ENCODE results near the gene ABCA7.

ABCA7 gene, protein sequence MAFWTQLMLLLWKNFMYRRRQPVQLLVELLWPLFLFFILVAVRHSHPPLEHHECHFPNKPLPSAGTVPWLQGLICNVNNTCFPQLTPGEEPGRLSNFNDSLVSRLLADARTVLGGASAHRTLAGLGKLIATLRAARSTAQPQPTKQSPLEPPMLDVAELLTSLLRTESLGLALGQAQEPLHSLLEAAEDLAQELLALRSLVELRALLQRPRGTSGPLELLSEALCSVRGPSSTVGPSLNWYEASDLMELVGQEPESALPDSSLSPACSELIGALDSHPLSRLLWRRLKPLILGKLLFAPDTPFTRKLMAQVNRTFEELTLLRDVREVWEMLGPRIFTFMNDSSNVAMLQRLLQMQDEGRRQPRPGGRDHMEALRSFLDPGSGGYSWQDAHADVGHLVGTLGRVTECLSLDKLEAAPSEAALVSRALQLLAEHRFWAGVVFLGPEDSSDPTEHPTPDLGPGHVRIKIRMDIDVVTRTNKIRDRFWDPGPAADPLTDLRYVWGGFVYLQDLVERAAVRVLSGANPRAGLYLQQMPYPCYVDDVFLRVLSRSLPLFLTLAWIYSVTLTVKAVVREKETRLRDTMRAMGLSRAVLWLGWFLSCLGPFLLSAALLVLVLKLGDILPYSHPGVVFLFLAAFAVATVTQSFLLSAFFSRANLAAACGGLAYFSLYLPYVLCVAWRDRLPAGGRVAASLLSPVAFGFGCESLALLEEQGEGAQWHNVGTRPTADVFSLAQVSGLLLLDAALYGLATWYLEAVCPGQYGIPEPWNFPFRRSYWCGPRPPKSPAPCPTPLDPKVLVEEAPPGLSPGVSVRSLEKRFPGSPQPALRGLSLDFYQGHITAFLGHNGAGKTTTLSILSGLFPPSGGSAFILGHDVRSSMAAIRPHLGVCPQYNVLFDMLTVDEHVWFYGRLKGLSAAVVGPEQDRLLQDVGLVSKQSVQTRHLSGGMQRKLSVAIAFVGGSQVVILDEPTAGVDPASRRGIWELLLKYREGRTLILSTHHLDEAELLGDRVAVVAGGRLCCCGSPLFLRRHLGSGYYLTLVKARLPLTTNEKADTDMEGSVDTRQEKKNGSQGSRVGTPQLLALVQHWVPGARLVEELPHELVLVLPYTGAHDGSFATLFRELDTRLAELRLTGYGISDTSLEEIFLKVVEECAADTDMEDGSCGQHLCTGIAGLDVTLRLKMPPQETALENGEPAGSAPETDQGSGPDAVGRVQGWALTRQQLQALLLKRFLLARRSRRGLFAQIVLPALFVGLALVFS (N-terminal part only)

DNA sequence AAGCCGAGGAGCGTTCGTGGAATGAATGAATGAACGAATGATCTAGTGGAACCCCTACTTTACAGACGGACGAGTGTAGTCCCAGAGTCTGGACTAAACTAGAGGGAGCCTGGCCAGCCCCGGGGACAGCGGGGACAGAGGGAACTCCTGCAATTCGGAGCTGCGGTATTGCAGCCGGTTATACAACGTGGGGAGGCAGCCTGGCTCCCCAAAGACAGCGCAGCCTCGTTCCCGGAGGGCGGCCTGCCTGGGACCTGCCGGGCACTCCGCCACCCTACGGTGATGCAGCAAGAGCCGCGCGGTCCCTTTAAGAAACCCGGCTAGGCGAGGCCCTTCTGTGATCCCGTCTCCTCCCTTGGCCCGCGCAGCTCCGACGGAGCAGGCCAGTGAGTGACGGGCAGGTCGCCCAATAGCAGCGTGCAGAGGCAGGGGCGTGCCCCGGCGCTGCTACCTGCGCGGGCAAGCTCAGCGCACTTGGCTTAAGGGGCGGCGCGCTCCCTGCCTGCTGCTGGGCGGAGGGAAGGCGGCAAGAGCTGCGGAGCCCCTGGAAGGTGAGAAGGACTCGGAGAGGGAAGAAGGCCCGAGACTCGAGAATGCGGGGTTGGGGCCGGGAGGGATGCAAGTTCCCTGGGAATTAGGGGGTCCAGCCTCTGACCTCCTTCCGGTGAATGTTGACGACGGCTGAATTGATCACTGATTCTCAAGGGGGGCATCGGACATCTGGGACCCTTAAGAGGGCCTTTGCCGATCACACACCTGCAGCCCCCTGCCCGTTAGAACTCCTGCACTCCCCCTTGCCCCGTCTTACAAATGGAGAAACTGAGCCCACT, at the start of gene ABCA7:
Gene ABCA7, plus strand, starts transcription at position 462 of the 830 bp plus-strand sequence. CDS start 1,255 bp downstream, outside the sequence.
- Histone ChIP-seq H3K4me1 (ENCODE audit: insufficient read depth, low read length) (peaks cover 18% of the 10 kb centered on the region), H3K36me3 (ENCODE audit: insufficient read depth, low read length) (peaks cover 22% of the 10 kb centered on the region), H3K4me3 (ENCODE audit: low read length) (peak within 1 kb of the TSS; percentile 59), H3K9me3 (ENCODE audit: low read length) (no peaks in the 10 kb centered on the region), H2AFZ (ENCODE audit: low read depth, low read length) (peak within 1 kb of the TSS; percentile 78), H3K27me3 (ENCODE audit: insufficient read depth, low read length) (no peaks in the 10 kb centered on the region)

DNA sequence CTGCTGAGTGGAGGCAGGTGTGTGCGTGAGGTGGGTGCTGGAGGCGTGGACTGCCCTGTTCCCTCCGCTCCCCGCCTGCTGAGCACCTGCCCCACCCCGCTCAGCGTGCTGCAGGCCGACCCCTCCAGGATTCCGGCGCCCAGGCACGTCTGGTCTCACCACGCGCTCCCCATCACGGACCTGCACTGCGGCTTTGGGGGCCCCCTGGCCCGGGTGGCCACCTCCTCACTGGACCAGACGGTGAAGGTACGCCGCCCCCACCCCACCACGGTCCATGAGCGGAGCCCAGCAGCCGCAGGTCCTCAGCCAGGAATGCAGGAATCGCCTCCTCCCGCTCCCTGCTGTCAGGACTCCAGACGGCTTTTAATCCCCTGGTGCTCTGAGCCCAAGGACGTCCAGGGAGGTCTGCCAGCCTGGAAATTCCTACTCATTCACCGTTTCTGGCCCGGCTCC, 49.8 kb upstream of the ABCA7 start:
- Histone ChIP-seq H3K36me3 (ENCODE audit: insufficient read depth, low read length) (peaks cover 67% of the 10 kb centered on the region), H3K9me3 (ENCODE audit: low read length) (peaks cover 5% of the 10 kb centered on the region), H3K4me1 (ENCODE audit: insufficient read depth, low read length) (no peaks in the 10 kb centered on the region), H3K27me3 (ENCODE audit: insufficient read depth, low read length) (no peaks in the 10 kb centered on the region), H3K4me3 (ENCODE audit: low read length) (no peak overlapping the region), H2AFZ (ENCODE audit: low read depth, low read length) (no peak overlapping the region)

DNA sequence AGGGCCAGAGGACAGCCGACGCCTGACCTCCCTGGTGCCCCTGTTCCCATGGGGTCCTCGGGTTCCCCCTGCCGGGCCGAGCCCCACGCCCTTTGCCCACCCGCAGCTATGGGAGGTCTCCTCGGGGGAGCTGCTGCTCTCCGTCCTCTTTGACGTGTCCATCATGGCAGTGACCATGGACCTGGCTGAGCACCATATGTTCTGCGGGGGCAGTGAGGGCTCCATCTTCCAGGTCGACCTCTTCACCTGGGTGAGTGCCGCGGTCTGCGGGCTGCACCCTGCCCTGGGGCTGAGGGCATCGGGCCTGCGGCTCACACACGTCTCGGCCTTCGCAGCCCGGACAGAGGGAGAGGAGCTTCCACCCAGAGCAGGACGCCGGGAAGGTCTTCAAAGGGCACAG, 49.2 kb upstream of the ABCA7 start:
- Histone ChIP-seq H3K27me3 (ENCODE audit: insufficient read depth, low read length) (no peaks in the 10 kb centered on the region), H3K9me3 (ENCODE audit: low read length) (peaks cover 5% of the 10 kb centered on the region), H3K4me3 (ENCODE audit: low read length) (no peak overlapping the region), H2AFZ (ENCODE audit: low read depth, low read length) (no peak overlapping the region), H3K4me1 (ENCODE audit: insufficient read depth, low read length) (no peaks in the 10 kb centered on the region), H3K36me3 (ENCODE audit: insufficient read depth, low read length) (peaks cover 68% of the 10 kb centered on the region)

GRCh38 chr19:991174-991931, 48.6 kb upstream of the ABCA7 start:
- H3K9me3 ChIP-seq (ENCODE audit: low read length), result peaks cover 5% of the 10 kb centered on the region
- H3K27me3 ChIP-seq (ENCODE audit: insufficient read depth, low read length), result no peaks in the 10 kb centered on the region
- H3K4me1 ChIP-seq (ENCODE audit: insufficient read depth, low read length), result no peaks in the 10 kb centered on the region
- H3K4me3 ChIP-seq (ENCODE audit: low read length), result no peak overlapping the region
- H2AFZ ChIP-seq (ENCODE audit: low read depth, low read length), result no peak overlapping the region
- H3K36me3 ChIP-seq (ENCODE audit: insufficient read depth, low read length), result peaks cover 62% of the 10 kb centered on the region

- Histone ChIP-seq H3K36me3 (ENCODE audit: insufficient read depth, low read length) (peaks cover 57% of the 10 kb centered on the region), H3K9me3 (ENCODE audit: low read length) (peaks cover 5% of the 10 kb centered on the region), H3K4me1 (ENCODE audit: insufficient read depth, low read length) (no peaks in the 10 kb centered on the region), H3K27me3 (ENCODE audit: insufficient read depth, low read length) (no peaks in the 10 kb centered on the region), H2AFZ (ENCODE audit: low read depth, low read length) (no peak overlapping the region), H3K4me3 (ENCODE audit: low read length) (no peak overlapping the region)
Observed at GRCh38 chr19:991932-992669, 47.8 kb upstream of the ABCA7 start.

DNA sequence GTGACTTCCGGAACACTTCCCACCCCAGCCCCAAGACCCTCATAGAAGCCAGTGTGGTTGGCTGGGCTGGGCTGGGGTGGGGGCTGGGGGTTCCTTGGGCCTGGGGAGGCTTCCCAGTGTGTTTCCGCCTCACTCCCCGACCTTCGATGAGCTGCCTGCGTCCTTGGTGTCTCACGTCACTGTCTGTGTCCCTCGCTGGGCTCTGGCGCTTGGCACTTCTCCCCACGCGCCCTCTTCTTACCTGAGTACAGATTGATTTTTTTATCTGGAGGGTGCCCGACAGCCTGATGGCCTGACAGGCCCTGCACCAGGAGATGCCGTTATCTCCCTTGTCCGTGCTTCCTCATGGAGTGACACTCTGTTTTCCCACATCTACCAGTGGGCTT, 47.2 kb upstream of the ABCA7 start:
- Histone ChIP-seq H3K4me1 (ENCODE audit: insufficient read depth, low read length) (no peaks in the 10 kb centered on the region), H2AFZ (ENCODE audit: low read depth, low read length) (no peak overlapping the region), H3K36me3 (ENCODE audit: insufficient read depth, low read length) (peaks cover 53% of the 10 kb centered on the region), H3K27me3 (ENCODE audit: insufficient read depth, low read length) (no peaks in the 10 kb centered on the region), H3K4me3 (ENCODE audit: low read length) (no peak overlapping the region), H3K9me3 (ENCODE audit: low read length) (peaks cover 5% of the 10 kb centered on the region)

- Histone ChIP-seq H3K36me3 (ENCODE audit: insufficient read depth, low read length) (peaks cover 47% of the 10 kb centered on the region), H3K4me1 (ENCODE audit: insufficient read depth, low read length) (no peaks in the 10 kb centered on the region), H3K9me3 (ENCODE audit: low read length) (peaks cover 5% of the 10 kb centered on the region), H2AFZ (ENCODE audit: low read depth, low read length) (no peak overlapping the region), H3K4me3 (ENCODE audit: low read length) (no peak overlapping the region), H3K27me3 (ENCODE audit: insufficient read depth, low read length) (peaks cover under 1% of the 10 kb centered on the region)
Observed at GRCh38 chr19:993361-993830, 46.5 kb upstream of the ABCA7 start.

DNA sequence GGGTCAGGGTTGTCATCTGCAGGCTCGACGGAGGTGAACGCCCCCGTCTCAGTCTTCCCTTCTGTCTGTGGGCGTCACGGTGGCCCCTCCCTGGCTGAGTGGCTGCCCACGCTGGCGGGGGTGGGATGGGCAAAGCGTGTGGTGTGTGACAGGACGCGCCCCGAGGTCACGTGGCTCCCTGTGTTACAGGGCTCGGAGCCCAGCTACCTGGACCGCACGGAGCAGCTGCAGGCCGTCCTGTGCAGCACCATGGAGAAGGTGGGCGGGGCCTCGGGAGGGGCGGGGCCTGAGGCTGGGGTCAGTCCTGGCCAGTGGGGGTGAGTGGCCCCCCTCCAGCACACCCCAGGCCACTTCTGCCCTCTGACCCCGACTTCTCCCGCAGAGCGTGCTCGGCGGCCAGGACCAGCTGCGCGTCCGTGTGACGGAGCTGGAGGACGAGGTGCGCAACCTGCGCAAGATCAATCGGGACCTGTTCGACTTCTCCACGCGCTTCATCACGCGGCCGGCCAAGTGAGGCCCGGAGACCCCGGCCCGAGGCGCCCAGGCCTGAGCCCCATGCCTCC, 46.0 kb upstream of the ABCA7 start:
- peaks cover 6% of the 10 kb centered on the region for H3K27me3 ChIP-seq (ENCODE audit: insufficient read depth, low read length)

DNA sequence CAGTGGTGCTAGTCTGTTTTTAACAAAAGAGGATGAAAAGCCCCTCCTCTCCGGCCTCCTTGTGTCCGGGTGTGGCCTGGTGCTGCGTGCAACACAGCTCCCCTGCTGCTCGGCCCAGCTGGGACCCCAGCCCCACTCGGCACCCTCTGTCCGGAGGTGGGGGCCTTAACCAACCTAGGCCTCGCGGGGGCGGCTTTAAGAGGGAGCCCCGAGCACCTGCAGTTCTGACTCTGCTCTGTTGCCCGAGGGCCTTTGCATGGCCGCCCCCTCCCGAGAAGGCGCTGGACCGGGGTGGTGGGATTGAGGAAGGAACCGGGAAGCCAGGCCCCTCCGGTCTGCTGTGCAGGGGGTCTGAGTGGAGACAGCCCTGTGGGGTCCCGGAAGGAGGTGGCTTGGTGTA, 45.4 kb upstream of the ABCA7 start:
- H3K9me3 ChIP-seq (ENCODE audit: low read length), result peaks cover 5% of the 10 kb centered on the region
- H3K36me3 ChIP-seq (ENCODE audit: insufficient read depth, low read length), result peaks cover 42% of the 10 kb centered on the region
- no peak overlapping the region for H2AFZ ChIP-seq (ENCODE audit: low read depth, low read length)
- no peaks in the 10 kb centered on the region for H3K4me1 ChIP-seq (ENCODE audit: insufficient read depth, low read length)
- peaks cover 10% of the 10 kb centered on the region for H3K27me3 ChIP-seq (ENCODE audit: insufficient read depth, low read length)
- no peak overlapping the region for H3K4me3 ChIP-seq (ENCODE audit: low read length)

More for the DNA sequence above, 46.0 kb upstream of the ABCA7 start:
- no peaks in the 10 kb centered on the region for H3K4me1 ChIP-seq (ENCODE audit: insufficient read depth, low read length)
- peaks cover 5% of the 10 kb centered on the region for H3K9me3 ChIP-seq (ENCODE audit: low read length)
- no peak overlapping the region for H3K4me3 ChIP-seq (ENCODE audit: low read length)
- no peak overlapping the region for H2AFZ ChIP-seq (ENCODE audit: low read depth, low read length)
- peaks cover 44% of the 10 kb centered on the region for H3K36me3 ChIP-seq (ENCODE audit: insufficient read depth, low read length)

- H3K4me1 ChIP-seq (ENCODE audit: insufficient read depth, low read length), result no peaks in the 10 kb centered on the region
- no peak overlapping the region for H3K4me3 ChIP-seq (ENCODE audit: low read length)
- H3K36me3 ChIP-seq (ENCODE audit: insufficient read depth, low read length), result peaks cover 35% of the 10 kb centered on the region
- no peak overlapping the region for H2AFZ ChIP-seq (ENCODE audit: low read depth, low read length)
- peaks cover 10% of the 10 kb centered on the region for H3K27me3 ChIP-seq (ENCODE audit: insufficient read depth, low read length)
- H3K9me3 ChIP-seq (ENCODE audit: low read length), result peaks cover 5% of the 10 kb centered on the region
Observed at GRCh38 chr19:995051-995827, 44.7 kb upstream of the ABCA7 start.
